Measurements from ENCODE around the gene SETD4.

DNA sequence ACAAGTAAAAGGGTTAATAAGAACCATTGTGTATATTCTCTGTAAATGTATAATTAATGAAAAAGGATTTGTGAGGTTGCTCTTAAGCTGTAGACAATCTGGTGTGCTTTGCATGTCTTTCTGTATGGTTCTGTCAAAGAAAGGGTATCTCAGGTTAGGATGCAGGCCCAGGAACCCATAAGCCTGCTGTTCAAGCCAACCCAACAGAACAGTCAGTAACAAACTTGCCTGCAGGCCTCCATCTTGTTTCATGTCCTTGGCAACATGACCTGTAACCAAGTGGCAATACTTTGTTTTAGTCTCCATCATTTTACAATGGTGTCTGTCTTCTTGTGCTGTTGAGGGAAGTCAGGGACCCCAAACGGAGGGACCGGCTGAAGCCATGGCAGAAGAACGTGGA is 38.7 kb upstream of the SETD4 start:
- TF ChIP-seq POLR2A (IDR thresholded peaks at IDR 0.05) (no peak), EP300 (IDR thresholded peaks at IDR 0.05) (no peak)
- TF ChIP-seq, protein P1, sequence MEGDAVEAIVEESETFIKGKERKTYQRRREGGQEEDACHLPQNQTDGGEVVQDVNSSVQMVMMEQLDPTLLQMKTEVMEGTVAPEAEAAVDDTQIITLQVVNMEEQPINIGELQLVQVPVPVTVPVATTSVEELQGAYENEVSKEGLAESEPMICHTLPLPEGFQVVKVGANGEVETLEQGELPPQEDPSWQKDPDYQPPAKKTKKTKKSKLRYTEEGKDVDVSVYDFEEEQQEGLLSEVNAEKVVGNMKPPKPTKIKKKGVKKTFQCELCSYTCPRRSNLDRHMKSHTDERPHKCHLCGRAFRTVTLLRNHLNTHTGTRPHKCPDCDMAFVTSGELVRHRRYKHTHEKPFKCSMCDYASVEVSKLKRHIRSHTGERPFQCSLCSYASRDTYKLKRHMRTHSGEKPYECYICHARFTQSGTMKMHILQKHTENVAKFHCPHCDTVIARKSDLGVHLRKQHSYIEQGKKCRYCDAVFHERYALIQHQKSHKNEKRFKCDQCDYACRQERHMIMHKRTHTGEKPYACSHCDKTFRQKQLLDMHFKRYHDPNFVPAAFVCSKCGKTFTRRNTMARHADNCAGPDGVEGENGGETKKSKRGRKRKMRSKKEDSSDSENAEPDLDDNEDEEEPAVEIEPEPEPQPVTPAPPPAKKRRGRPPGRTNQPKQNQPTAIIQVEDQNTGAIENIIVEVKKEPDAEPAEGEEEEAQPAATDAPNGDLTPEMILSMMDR (IDR thresholded peaks at IDR 0.05): no peak
